ENCODE measurements around the gene LTF. TPM values are rescaled to one million over a fixed set of nuclear protein-coding genes. Genes with fewer than 3 reads are reported as not detected.

The LTF gene
- polyA plus RNA-seq, 1 donor from 2014 or later, result not detected

- Histone ChIP-seq H3K79me2 (replicated peaks; ENCODE audit: insufficient read depth, low read length) (no peaks in the 10 kb centered on the region), H3K9me3 (ENCODE audit: low read length) (no peaks in the 10 kb centered on the region), H3K4me3 (ENCODE audit: low read length) (no peak overlapping the region), H3K27ac (ENCODE audit: low read length) (no peak overlapping the region), H4K20me1 (ENCODE audit: insufficient read depth) (no peaks in the 10 kb centered on the region), H3K27me3 (ENCODE audit: insufficient read depth, low read depth, low read length) (no peaks in the 10 kb centered on the region), H3K9me2 (ENCODE audit: insufficient read depth, low read length) (no peaks in the 10 kb centered on the region), H2AFZ (ENCODE audit: low read depth, low read length) (no peak overlapping the region), H3K36me3 (ENCODE audit: insufficient read depth, low read length) (no peaks in the 10 kb centered on the region), H3K9ac (ENCODE audit: low read length) (no peak overlapping the region), H3F3A (ENCODE audit: insufficient read depth, low read length, poor library complexity, severe bottlenecking) (no peaks in the 10 kb centered on the region), H3K4me2 (ENCODE audit: low read length) (no peak overlapping the region)
- no peak for TF ChIP-seq CTCF (IDR thresholded peaks at IDR 0.05; ENCODE audit: poor library complexity, severe bottlenecking)
Measured at GRCh38 chr3:46509661-46510187, 45.0 kb upstream of the LTF start.

GRCh38 chr3:46508850-46509591 is 44.3 kb upstream of the LTF start:
- Histone ChIP-seq H3K9ac (ENCODE audit: low read length) (no peak overlapping the region), H4K20me1 (ENCODE audit: insufficient read depth) (no peaks in the 10 kb centered on the region), H3K27me3 (ENCODE audit: insufficient read depth, low read depth, low read length) (no peaks in the 10 kb centered on the region), H3K79me2 (replicated peaks; ENCODE audit: insufficient read depth, low read length) (no peaks in the 10 kb centered on the region), H3K27ac (ENCODE audit: low read length) (no peak overlapping the region), H3K9me3 (ENCODE audit: low read length) (no peaks in the 10 kb centered on the region), H3K9me2 (ENCODE audit: insufficient read depth, low read length) (no peaks in the 10 kb centered on the region), H3F3A (ENCODE audit: insufficient read depth, low read length, poor library complexity, severe bottlenecking) (no peaks in the 10 kb centered on the region), H2AFZ (ENCODE audit: low read depth, low read length) (no peak overlapping the region), H3K36me3 (ENCODE audit: insufficient read depth, low read length) (no peaks in the 10 kb centered on the region), H3K4me3 (ENCODE audit: low read length) (no peak overlapping the region), H3K4me2 (ENCODE audit: low read length) (no peak overlapping the region)
- no peak for TF ChIP-seq RAD21 (conservative IDR thresholded peaks at IDR 0.05)
- TF ChIP-seq EP300 (conservative IDR thresholded peaks at IDR 0.05; ENCODE audit: poor library complexity, severe bottlenecking), result no peak
- TF ChIP-seq TAF1 (IDR thresholded peaks at IDR 0.05; ENCODE audit: low read depth), result no peak
- no peak for TF ChIP-seq SMC3 (conservative IDR thresholded peaks at IDR 0.05; ENCODE audit: poor library complexity)
- no peak for TF ChIP-seq EZH2 (IDR thresholded peaks at IDR 0.05; ENCODE audit: borderline replicate concordance, insufficient read depth, low read length, poor library complexity, severe bottlenecking)
- TF ChIP-seq MXI1 (conservative IDR thresholded peaks at IDR 0.05; ENCODE audit: poor library complexity, severe bottlenecking), result no peak
- TF ChIP-seq CTCF (IDR thresholded peaks at IDR 0.05; ENCODE audit: poor library complexity, severe bottlenecking), result no peak
- TF ChIP-seq POLR2AphosphoS5 (IDR thresholded peaks at IDR 0.05), result no peak

- Histone ChIP-seq H3K9me2 (ENCODE audit: insufficient read depth, low read length) (no peaks in the 10 kb centered on the region), H3K4me3 (ENCODE audit: low read length) (no peak overlapping the region), H3K36me3 (ENCODE audit: insufficient read depth, low read length) (no peaks in the 10 kb centered on the region), H3K9me3 (ENCODE audit: low read length) (no peaks in the 10 kb centered on the region), H3K4me2 (ENCODE audit: low read length) (no peak overlapping the region), H3K27me3 (ENCODE audit: insufficient read depth, low read depth, low read length) (no peaks in the 10 kb centered on the region), H3K9ac (ENCODE audit: low read length) (no peak overlapping the region), H3F3A (ENCODE audit: insufficient read depth, low read length, poor library complexity, severe bottlenecking) (no peaks in the 10 kb centered on the region), H2AFZ (ENCODE audit: low read depth, low read length) (no peak overlapping the region), H3K79me2 (replicated peaks; ENCODE audit: insufficient read depth, low read length) (no peaks in the 10 kb centered on the region), H4K20me1 (ENCODE audit: insufficient read depth) (no peaks in the 10 kb centered on the region), H3K27ac (ENCODE audit: low read length) (no peak overlapping the region)
- TF ChIP-seq EP300 (conservative IDR thresholded peaks at IDR 0.05; ENCODE audit: poor library complexity, severe bottlenecking), result no peak
Measured at GRCh38 chr3:46506526-46506925, 41.8 kb upstream of the LTF start.
